ENCODE measurements around the gene FYB1. TPM values are rescaled to one million over a fixed set of nuclear protein-coding genes. Genes with fewer than 3 reads are reported as not detected.
A peak's percentile ranks its signal among the peaks of the same experiment; 100 is the strongest.

Gene FYB1
- total RNA-seq, 2 experiments from 2014 or later, result 105 to 106 TPM

DNA sequence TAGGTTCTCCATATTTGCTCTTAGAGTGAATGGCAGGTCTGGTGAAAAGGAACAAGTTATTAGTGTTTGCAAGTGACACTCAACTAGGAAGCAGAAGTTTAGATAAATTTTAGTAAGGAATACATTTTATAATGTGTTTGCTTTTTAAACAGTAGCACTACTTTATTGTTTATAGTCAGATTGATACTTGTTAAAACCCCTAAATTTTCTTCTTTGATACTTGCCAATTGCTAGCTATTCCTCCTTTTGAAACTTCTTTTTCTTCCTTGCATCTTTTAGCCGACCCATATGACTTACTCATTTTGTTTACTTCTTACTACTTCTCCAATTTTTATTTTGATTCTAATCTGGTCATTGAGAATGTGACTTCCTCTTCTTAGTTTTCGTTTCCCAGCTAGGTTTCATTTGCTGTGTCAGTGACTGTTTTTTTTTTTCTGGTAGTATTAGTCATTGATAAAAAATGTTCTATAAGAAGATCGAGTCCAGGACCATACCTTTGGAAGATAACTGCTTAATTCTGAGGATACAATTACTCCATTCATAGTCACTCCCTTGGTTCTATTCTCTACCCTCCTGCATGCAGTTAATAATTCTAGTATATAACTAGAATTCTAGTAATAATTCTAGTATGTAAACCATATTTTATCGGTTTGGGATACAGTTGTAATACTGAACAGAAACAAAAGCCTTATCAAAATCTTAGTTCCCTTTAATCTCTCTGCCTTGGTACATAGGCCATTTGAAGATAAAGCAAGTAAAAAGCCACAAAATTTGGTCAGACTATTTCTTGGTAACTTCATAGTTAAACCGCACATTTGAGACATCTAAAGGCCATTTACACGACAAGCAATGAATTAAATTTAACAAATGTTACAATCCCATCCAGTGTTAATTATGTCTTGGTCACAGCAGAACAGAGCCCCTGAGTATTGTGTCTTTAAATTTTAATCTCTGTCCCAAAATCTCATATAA is 142.3 kb downstream of the FYB1 start:
- no peak for DNase-seq
- Mint-ChIP-seq H3K4me1 (ENCODE audit: low read depth) (peaks cover 24% of the 10 kb centered on the region), H3K27ac (peak overlapping the region; percentile 15), H3K4me3 (peak overlapping the region; percentile 27), H3K36me3 (no peaks in the 10 kb centered on the region), H3K27me3 (peaks cover 23% of the 10 kb centered on the region), H3K9me3 (no peaks in the 10 kb centered on the region)
- POLR2A ChIA-PET, result no interaction called here
- intact Hi-C loops (cut with micrococcal nuclease), result loop anchor here (10.0 kb wide), 1 partner anchor 522 kb away; the partner anchor contains the start of gene LIFR
- CTCF ChIA-PET, result interaction anchor here (0.6 kb wide), 1 partner anchor 73 kb away, joined by 3 read pairs; no protein-coding TSS in a partner anchor

DNA sequence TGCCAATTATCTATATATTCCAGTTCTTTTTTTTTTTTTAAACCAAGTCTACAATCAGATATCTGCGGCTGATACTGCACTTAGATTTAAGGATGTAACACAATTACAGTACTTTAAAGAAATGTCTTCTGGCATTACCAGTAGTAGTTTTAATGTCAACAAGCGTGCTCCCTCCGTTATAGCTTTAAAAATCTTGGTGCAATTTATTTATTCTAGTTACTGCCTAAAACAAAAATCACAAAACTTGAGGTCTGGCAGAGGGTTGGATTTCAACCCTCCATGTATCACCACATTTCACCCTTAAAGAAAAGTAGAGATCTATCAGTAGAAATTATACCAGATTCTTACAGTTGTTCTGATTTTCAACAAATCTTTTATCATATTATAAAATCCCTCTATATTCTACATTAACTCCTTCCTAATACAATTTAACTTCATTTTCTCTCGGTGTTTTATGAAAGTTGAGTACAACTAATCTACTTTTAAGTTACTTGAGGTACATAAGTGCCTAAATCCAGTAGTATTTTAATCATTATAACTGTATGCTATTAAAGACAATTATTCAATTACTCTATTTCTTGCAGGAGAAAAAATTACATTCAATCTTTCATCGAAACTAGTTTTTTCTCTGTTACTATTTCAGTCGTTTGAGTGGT is 143.1 kb downstream of the FYB1 start:
- Mint-ChIP-seq H3K4me3 (peak overlapping the region; percentile 20), H3K36me3 (peaks cover 2% of the 10 kb centered on the region), H3K27ac (peak overlapping the region; percentile 33), H3K27me3 (peaks cover 20% of the 10 kb centered on the region), H3K9me3 (no peaks in the 10 kb centered on the region), H3K4me1 (ENCODE audit: low read depth) (peaks cover 28% of the 10 kb centered on the region)
- ChIA-PET CTCF (interaction anchor here (0.6 to 1.5 kb wide), 3 partner anchors 35 to 72 kb away, joined by 3 to 5 read pairs (median 4); no protein-coding TSS in a partner anchor), POLR2A (no interaction called here)
- intact Hi-C loops (cut with micrococcal nuclease), result loop anchor here (10.0 kb wide), 1 partner anchor 521 kb away; the partner anchor contains the start of gene LIFR
- DNase-seq, result no peak

DNA sequence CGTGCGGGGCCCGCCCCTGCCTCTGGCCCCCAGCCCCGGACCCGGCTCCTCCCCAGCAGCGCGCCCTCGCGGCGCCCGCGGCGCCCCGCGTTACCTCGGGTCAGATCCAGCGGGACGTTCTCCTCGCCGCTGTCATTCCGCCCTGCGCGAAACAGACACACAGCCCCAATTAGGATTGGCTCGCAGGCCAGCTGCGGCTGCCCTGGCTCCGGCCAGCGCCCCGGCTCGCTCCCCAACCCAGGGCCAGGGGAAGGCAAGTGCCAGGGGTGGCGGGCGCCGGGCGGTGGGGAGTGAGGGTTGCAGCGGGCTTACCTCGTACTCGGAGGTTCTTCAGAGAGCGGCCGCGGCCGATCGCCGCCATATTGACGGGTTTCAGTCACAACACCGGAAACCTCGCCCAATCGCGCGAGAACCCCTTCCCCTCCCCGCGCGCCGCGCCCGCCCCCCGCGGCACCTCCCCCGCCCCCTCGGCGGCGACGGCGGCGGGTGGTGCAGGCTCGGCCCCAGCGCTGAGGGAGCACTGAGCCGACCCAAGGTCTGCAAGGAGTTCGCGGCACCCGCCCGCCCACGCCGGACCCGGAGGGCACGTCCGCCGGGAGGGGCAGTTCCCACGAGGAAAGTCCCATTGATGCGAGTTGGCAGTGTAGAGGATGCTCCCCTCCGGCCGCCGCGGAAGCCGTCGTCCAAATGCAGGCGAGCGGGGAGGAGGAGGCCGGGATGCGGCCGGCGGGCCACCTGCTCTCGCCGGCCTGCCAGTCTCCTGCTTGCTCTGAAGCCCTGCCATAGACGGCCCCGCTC is 145.1 kb downstream of the FYB1 start, which contains the start of gene RICTOR:
RICTOR (minus strand) TSS at position 383 of the 798 bp plus-strand sequence; CDS start at position 361, 22 bp downstream.
- CTCF ChIA-PET, result no interaction called here
- intact Hi-C loops (cut with micrococcal nuclease), result loop anchor here (2.0 to 10.0 kb wide), 4 partner anchors 72 to 519 kb away; partner anchors contain the start of gene LIFR
- H3K27ac Mint-ChIP-seq, result peak within 1 kb of the TSS; percentile 96
- peak; percentile 95 for DNase-seq
- POLR2A ChIA-PET, result interaction anchor here (0.6 to 1.5 kb wide), 2 partner anchors 12 to 101 kb away, joined by 3 to 5 read pairs; no protein-coding TSS in a partner anchor
- H3K4me1 Mint-ChIP-seq (ENCODE audit: low read depth), result peaks cover 28% of the 10 kb centered on the region
- H3K36me3 Mint-ChIP-seq, result peaks cover 9% of the 10 kb centered on the region
- peak within 1 kb of the TSS; percentile 97 for H3K4me3 Mint-ChIP-seq
- no peaks in the 10 kb centered on the region for H3K9me3 Mint-ChIP-seq
- peaks cover 18% of the 10 kb centered on the region for H3K27me3 Mint-ChIP-seq

DNA sequence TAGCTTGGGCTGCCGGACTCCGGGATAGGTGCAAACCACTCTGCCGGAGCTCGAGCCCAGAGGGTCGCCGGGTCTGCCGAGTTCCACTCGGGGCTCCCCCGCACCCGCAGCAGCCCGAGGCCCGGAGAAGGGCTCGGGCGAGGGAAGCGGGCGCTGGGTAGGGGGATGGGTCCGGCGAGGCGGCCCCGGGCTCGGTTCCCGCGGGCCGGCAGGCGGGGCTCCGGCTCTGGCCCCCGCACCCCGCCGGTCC is 145.7 kb downstream of the FYB1 start:
- DNase-seq, result no peak
- POLR2A ChIA-PET, result interaction anchor here (0.6 to 1.5 kb wide), 2 partner anchors 12 to 101 kb away, joined by 3 to 5 read pairs; no protein-coding TSS in a partner anchor

DNA sequence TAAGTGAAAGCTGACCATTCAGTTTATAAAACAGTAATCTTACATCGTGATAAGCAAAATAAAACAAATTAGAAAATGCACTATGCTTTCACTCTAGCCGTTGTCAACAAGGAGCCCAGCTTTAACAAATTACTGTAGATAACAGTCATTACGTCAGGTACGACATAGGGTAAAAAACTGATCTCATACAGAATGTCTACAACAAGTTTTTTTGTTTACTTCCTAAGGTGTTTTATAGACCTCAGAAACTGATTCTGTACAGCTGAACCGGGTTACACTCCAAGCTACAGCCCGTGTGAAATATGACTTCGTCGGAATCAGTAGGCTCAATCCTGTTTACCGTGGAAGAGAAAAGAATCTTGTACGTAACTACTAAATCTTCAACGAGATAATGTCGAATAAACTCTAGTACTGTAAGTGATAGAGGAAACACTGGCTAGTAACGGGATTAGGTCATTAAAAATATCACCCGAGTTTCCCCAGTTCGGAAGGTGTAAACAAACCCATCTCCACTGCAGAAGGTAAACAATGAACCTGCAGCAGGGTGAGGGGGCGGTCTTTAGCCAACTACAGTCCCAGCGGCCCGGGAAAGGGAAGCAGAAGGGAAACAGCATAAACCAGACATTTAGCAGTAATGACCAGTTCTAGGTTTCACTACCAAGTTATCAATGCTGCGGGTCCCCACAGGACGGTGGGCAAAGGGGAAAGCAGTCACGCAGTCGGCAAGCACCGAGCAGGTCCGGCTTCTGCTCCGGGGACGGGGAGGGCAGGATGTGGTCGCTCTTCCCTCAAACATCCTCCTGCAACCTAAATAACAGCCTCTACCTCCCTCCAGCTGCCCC is 146.2 kb downstream of the FYB1 start:
- peaks cover 15% of the 10 kb centered on the region for H3K36me3 Mint-ChIP-seq
- peak overlapping the region; percentile 89 for H3K27ac Mint-ChIP-seq
- intact Hi-C loops (cut with micrococcal nuclease), result loop anchor here (1.0 to 10.0 kb wide), 5 partner anchors 11 to 518 kb away; partner anchors contain the start of gene LIFR
- peaks cover 12% of the 10 kb centered on the region for H3K27me3 Mint-ChIP-seq
- peaks cover 31% of the 10 kb centered on the region for H3K4me1 Mint-ChIP-seq (ENCODE audit: low read depth)
- H3K9me3 Mint-ChIP-seq, result no peaks in the 10 kb centered on the region
- ChIA-PET CTCF (interaction anchor here (0.8 to 2.9 kb wide), 6 partner anchors 8 to 211 kb away, joined by 3 to 26 read pairs (median 6); no protein-coding TSS in a partner anchor), POLR2A (interaction anchor here (0.6 to 1.5 kb wide), 2 partner anchors 11 to 102 kb away, joined by 3 to 5 read pairs; no protein-coding TSS in a partner anchor)
- H3K4me3 Mint-ChIP-seq, result peak overlapping the region; percentile 92
- DNase-seq, result peak; percentile 79

More for the DNA sequence above, 145.7 kb downstream of the FYB1 start:
- peak overlapping the region; percentile 89 for H3K27ac Mint-ChIP-seq
- H3K4me1 Mint-ChIP-seq (ENCODE audit: low read depth), result peaks cover 28% of the 10 kb centered on the region
- peaks cover 11% of the 10 kb centered on the region for H3K36me3 Mint-ChIP-seq
- no peaks in the 10 kb centered on the region for H3K9me3 Mint-ChIP-seq
- intact Hi-C loops (cut with micrococcal nuclease), result loop anchor here (1.0 to 10.0 kb wide), 7 partner anchors 11 to 519 kb away; partner anchors contain the start of gene LIFR
- peak overlapping the region; percentile 92 for H3K4me3 Mint-ChIP-seq
- H3K27me3 Mint-ChIP-seq, result peaks cover 16% of the 10 kb centered on the region
- CTCF ChIA-PET, result no interaction called here

- POLR2A ChIA-PET, result no interaction called here
- Mint-ChIP-seq H3K4me1 (ENCODE audit: low read depth) (peaks cover 38% of the 10 kb centered on the region), H3K27me3 (no peaks in the 10 kb centered on the region), H3K36me3 (peaks cover 44% of the 10 kb centered on the region), H3K27ac (no peak overlapping the region), H3K9me3 (peaks cover 25% of the 10 kb centered on the region), H3K4me3 (no peak overlapping the region)
- intact Hi-C loops (cut with micrococcal nuclease), result no loop called here
- CTCF ChIA-PET, result interaction anchor here (0.8 to 1.2 kb wide), 2 partner anchors 13 to 149 kb away, joined by 3 to 6 read pairs; no protein-coding TSS in a partner anchor
- no peak for DNase-seq
Measured at GRCh38 chr5:39068099-39068498, 151.3 kb downstream of the FYB1 start.

DNA sequence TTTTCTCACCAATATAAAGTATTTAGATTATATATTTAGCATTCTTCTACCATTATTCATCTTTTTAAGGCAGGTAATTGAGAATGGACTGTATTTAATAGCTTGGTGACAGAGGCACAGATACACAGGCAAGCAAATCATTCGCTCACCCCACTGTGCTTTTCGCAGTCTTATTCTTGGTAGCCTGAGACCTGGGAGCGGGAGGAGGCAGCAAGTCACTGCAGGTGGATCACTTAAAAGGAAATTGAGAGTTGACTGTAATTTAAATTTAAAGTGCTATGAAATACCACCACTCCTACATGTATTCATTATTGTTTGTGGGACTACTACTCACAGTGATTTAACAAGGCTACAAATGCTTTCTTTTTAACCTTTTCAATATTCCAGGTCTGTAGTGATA is 154.9 kb downstream of the FYB1 start:
- DNase-seq, result no peak
- Mint-ChIP-seq H3K4me1 (ENCODE audit: low read depth) (peaks cover 54% of the 10 kb centered on the region), H3K27me3 (no peaks in the 10 kb centered on the region), H3K36me3 (peaks cover 37% of the 10 kb centered on the region), H3K4me3 (no peak overlapping the region), H3K27ac (no peak overlapping the region), H3K9me3 (peaks cover 25% of the 10 kb centered on the region)
- POLR2A ChIA-PET, result no interaction called here
- intact Hi-C loops (cut with micrococcal nuclease), result no loop called here
- CTCF ChIA-PET, result no interaction called here

DNA sequence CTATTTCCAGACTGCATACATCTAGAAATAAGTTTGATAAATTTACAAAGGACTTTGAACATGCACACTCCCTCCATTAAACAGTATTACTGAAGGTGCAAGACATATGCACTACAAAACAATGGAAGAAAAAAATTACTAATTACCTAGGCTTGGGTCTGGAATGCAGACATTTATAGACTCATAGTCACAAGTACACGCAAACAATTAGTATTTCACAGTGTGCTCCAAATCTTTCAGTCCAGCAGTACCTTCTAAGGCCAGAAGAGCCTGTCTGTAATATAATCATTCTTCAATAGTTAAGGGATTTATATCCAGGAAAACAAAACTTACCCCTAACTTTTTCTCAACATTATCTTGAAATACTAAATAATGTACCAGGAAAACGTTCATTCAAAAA is 156.3 kb downstream of the FYB1 start:
- ChIA-PET CTCF (interaction anchor here (2.1 to 2.3 kb wide), 2 partner anchors 10 to 18 kb away, joined by 5 to 12 read pairs; no protein-coding TSS in a partner anchor), POLR2A (no interaction called here)
- H3K36me3 Mint-ChIP-seq, result peaks cover 29% of the 10 kb centered on the region
- H3K27me3 Mint-ChIP-seq, result no peaks in the 10 kb centered on the region
- peaks cover 65% of the 10 kb centered on the region for H3K4me1 Mint-ChIP-seq (ENCODE audit: low read depth)
- peaks cover 25% of the 10 kb centered on the region for H3K9me3 Mint-ChIP-seq
- H3K27ac Mint-ChIP-seq, result no peak overlapping the region
- intact Hi-C loops (cut with micrococcal nuclease), result no loop called here
- no peak overlapping the region for H3K4me3 Mint-ChIP-seq
- no peak for DNase-seq

- H3K4me3 Mint-ChIP-seq, result no peak overlapping the region
- intact Hi-C loops (cut with micrococcal nuclease), result loop anchor here (1.0 kb wide), 1 partner anchor 11 kb away; no protein-coding TSS in a partner anchor
- ChIA-PET CTCF (interaction anchor here (2.1 to 2.3 kb wide), 2 partner anchors 10 to 18 kb away, joined by 5 to 12 read pairs; no protein-coding TSS in a partner anchor), POLR2A (no interaction called here)
- H3K27ac Mint-ChIP-seq, result no peak overlapping the region
- no peak for DNase-seq
- H3K27me3 Mint-ChIP-seq, result no peaks in the 10 kb centered on the region
- H3K36me3 Mint-ChIP-seq, result peaks cover 25% of the 10 kb centered on the region
- H3K9me3 Mint-ChIP-seq, result peaks cover 22% of the 10 kb centered on the region
- H3K4me1 Mint-ChIP-seq (ENCODE audit: low read depth), result peaks cover 67% of the 10 kb centered on the region
Measured at GRCh38 chr5:39062530-39062929, 156.8 kb downstream of the FYB1 start.

- peaks cover 17% of the 10 kb centered on the region for H3K9me3 Mint-ChIP-seq
- ChIA-PET CTCF (interaction anchor here (2.1 to 2.3 kb wide), 2 partner anchors 10 to 19 kb away, joined by 5 to 12 read pairs; no protein-coding TSS in a partner anchor), POLR2A (interaction anchor here (0.6 kb wide), 1 partner anchor 12 kb away, joined by 5 read pairs; no protein-coding TSS in a partner anchor)
- H3K27ac Mint-ChIP-seq, result no peak overlapping the region
- peaks cover 21% of the 10 kb centered on the region for H3K36me3 Mint-ChIP-seq
- DNase-seq, result no peak
- intact Hi-C loops (cut with micrococcal nuclease), result loop anchor here (1.0 kb wide), 1 partner anchor 11 kb away; no protein-coding TSS in a partner anchor
- H3K27me3 Mint-ChIP-seq, result no peaks in the 10 kb centered on the region
- peaks cover 70% of the 10 kb centered on the region for H3K4me1 Mint-ChIP-seq (ENCODE audit: low read depth)
- H3K4me3 Mint-ChIP-seq, result no peak overlapping the region
Measured at GRCh38 chr5:39062104-39062503, 157.3 kb downstream of the FYB1 start.

All from activated CD4-positive, alpha-beta memory T cell treated with anti-CD3 and anti-CD28 coated beads for 36 hours (primary cell).